BJ (cell line): ENCODE measurements around the gene ST6GALNAC6. TPM values are rescaled to one million over a fixed set of nuclear protein-coding genes. Genes with fewer than 3 reads are reported as not detected.

Experiments used
- CTCF ChIA-PET: fragments of 350-600 bp; formaldehyde crosslinking; extraction: SDS; loops from one replicate; lab custom pipeline; 2021; ENCODE audit warnings: antibody characterized with exemption, inconsistent platforms; lab: Yijun Ruan, JAX
- POLR2A ChIA-PET: fragments of 300-600 bp; sonication (Branson Sonifier 250); formaldehyde crosslinking; extraction: SDS; loops from one replicate; lab custom pipeline; 2021; ENCODE audit warnings: antibody characterized with exemption; lab: Charles Lee
- DNase-seq: peaks from one replicate; pipeline ENCODE4 v3.0.0-alpha.2; 2011; ENCODE audit warnings: low read depth
- H3K27me3 ChIP-seq: 2 replicates; pipeline ENCODE4 v1.6.0; 2011; ENCODE audit warnings: low read length; ENCODE audit not compliant: control insufficient read depth, insufficient read depth
- H3K36me3 ChIP-seq: 2 replicates; pipeline ENCODE4 v1.5.1; 2011; ENCODE audit warnings: low read length; ENCODE audit not compliant: control insufficient read depth, insufficient read depth
- H3K4me3 ChIP-seq: 2 replicates; pipeline ENCODE4 v1.5.1; 2011; ENCODE audit warnings: low read depth, mild to moderate bottlenecking, control low read depth, low read length
- polyA plus RNA-seq: library from polyadenylated mRNA; depleted of rRNA; stranded (reverse); fragments of >200 nt; gene quantifications from 2 replicates; pipeline ENCODE4 v1.2.3, GENCODE V29; 2011
- TF ChIP-seq, protein P1 (sequence below): IDR thresholded peaks from 2 replicates; pipeline ENCODE4 v1.5.1; 2011; ENCODE audit warnings: low read depth, mild to moderate bottlenecking, control low read depth, inconsistent platforms, low read length, moderate library complexity; ENCODE audit not compliant: insufficient read depth

Gene ST6GALNAC6
- polyA plus RNA-seq, 1 experiment, result 78.3 TPM

DNA sequence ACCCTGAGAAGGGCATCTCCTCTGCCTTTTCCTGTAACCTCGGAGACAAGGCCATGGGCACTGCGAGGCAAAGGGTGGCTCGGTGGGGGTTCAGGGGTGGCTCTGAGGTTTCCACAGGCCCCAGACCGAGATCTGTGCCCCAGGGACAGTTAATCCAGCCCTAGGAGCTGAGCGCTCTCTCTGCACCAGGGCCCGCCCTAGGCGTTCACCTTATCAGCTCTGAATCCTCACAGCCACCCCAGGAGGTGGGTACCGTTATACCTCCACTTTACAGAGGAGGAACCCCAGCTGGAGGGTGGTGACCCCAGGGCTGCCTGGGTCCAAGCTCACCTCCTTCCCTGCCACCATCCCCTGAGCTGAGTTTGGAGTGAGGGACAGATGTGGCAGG lies 42.7 kb downstream of the ST6GALNAC6 start:
- TF ChIP-seq, protein P1, sequence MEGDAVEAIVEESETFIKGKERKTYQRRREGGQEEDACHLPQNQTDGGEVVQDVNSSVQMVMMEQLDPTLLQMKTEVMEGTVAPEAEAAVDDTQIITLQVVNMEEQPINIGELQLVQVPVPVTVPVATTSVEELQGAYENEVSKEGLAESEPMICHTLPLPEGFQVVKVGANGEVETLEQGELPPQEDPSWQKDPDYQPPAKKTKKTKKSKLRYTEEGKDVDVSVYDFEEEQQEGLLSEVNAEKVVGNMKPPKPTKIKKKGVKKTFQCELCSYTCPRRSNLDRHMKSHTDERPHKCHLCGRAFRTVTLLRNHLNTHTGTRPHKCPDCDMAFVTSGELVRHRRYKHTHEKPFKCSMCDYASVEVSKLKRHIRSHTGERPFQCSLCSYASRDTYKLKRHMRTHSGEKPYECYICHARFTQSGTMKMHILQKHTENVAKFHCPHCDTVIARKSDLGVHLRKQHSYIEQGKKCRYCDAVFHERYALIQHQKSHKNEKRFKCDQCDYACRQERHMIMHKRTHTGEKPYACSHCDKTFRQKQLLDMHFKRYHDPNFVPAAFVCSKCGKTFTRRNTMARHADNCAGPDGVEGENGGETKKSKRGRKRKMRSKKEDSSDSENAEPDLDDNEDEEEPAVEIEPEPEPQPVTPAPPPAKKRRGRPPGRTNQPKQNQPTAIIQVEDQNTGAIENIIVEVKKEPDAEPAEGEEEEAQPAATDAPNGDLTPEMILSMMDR, result no peak
- POLR2A ChIA-PET, result no interaction called here
- H3K4me3 ChIP-seq, result no peak overlapping the region
- no peaks in the 10 kb centered on the region for H3K36me3 ChIP-seq
- DNase-seq, result no peak
- H3K27me3 ChIP-seq, result no peaks in the 10 kb centered on the region
- CTCF ChIA-PET, result interaction anchor here (2.8 to 5.2 kb wide), 2 partner anchors 14 to 20 kb away, joined by 9 to 41 read pairs; no protein-coding TSS in a partner anchor

DNA sequence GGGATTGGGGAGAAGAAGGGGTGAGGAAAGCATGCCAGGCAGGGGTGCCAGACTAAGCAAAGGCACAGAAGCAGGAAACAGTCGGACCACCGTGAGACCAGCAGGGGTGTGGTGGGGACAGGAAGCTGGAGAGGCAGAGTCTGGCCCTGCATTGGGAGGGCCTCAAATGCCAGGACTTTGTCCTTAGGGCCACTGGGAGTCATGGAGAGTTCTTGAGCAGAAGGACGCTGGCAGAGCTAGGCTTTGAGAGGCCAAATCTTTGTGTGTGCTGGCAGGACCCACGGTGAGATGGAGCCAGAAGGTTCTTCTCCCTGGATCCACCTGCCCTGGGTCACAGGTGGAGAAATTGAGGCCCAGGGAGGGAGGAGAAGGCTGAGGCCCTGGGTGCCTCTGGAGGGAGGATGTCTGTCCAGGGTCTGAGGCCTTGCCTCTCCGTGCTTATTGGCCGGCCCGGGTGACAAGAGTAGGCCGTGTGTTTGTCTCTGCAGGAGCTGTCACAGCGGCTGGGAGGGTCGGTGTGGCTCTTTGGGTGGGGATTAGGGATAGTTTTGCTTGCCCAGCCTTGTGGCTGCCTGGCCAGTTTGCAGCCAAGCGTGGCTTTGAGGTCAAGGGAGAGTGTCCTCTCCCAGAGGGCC lies 43.2 kb downstream of the ST6GALNAC6 start:
- ChIA-PET CTCF (interaction anchor here (0.6 to 5.2 kb wide), 4 partner anchors 14 to 140 kb away, joined by 3 to 41 read pairs (median 6); partner anchors contain the start of gene TOR2A), POLR2A (no interaction called here)
- TF ChIP-seq, protein P1, result no peak
- H3K4me3 ChIP-seq, result no peak overlapping the region
- no peaks in the 10 kb centered on the region for H3K36me3 ChIP-seq
- DNase-seq, result no peak
- H3K27me3 ChIP-seq, result no peaks in the 10 kb centered on the region

DNA sequence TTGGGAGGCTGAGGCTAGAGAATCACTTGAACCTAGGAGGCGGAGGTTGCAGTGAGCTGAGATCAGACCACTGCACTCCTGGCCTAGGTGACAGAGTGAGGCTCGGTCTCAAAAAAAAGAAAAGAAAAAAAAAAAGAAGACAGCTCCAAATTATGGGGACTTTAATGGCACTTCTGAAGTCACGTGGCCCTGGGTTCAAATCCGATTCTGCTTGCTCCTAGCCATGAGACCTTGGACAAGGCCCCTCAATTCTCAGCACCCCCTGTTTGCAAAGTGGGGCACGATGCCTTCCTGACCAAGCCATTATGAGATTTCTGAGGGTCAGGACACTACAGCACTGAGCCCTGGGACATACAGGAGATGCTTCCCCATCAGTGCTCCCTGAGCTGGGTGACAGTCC lies 43.9 kb downstream of the ST6GALNAC6 start:
- CTCF ChIA-PET, result interaction anchor here (0.6 to 5.2 kb wide), 10 partner anchors 8 to 266 kb away, joined by 3 to 41 read pairs (median 4); partner anchors contain the start of genes CDK9 and TOR2A
- POLR2A ChIA-PET, result no interaction called here
- no peak for DNase-seq
- H3K4me3 ChIP-seq, result no peak overlapping the region
- TF ChIP-seq, protein P1, result no peak
- 0 out of 2 replicates have a peak, but pooled peaks cover under 1% of the 10 kb centered on the region for H3K36me3 ChIP-seq
- H3K27me3 ChIP-seq, result no peaks in the 10 kb centered on the region

DNA sequence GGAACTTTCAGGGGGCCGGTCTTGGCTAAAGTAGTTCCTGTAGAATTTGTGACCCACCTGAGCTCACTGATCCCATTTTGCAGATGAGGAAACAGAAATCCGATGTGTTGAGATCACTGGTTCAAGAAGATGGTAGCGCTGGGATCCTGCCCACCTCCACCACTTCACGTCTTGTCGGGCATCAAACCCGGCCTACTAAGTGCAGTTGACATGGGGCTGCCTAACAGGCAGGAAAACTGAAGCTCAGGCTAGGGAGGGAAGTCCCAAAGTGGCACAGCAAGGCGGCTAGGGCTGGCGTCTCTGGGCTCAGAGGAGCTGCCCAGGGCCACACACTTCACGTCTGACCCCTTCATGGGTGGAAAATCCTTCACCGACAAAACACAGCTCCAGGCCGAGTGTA lies 44.4 kb downstream of the ST6GALNAC6 start:
- DNase-seq, result no peak
- TF ChIP-seq, protein P1, result no peak
- Histone ChIP-seq H3K27me3 (no peaks in the 10 kb centered on the region), H3K4me3 (peak overlapping the region; percentile 44), H3K36me3 (0 out of 2 replicates have a peak, but pooled peaks cover 3% of the 10 kb centered on the region)
- CTCF ChIA-PET, result interaction anchor here (0.9 to 5.2 kb wide), 12 partner anchors 8 to 265 kb away, joined by 3 to 41 read pairs (median 4); partner anchors contain the start of genes CDK9 and TOR2A
- POLR2A ChIA-PET, result no interaction called here

DNA sequence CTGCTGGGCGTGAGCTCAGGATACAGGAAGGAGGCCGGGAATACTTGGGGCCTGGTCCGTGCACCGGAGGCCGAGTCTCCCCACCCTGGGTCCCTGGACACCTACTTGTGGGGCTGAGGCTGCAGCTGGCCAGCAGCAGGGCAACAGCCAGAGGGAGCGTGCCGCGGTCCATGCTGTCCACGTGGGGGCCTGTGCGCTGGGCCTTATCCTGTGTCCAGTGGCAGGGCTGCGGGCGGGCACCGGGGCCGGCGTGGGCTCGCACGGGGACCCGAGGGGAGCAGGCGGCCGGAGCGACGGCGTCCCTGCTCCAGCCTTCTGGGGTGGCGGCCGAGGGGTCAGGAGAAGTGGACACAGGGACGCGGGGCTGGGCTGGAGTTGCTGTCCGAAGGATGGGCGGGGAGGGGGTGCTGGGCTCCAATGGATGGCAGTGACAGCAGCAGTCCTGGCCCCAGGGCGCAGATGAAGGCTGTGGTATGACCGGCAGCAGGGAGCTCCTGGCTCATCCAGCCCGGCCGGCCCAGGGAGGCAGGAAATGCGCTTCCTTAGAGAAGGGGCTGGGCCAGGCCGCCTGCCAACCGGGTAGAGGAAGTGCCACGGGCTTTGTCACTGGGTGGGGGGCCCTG lies 45.1 kb downstream of the ST6GALNAC6 start, which contains the start of gene ENG:
Gene ENG, minus strand, starts transcription at position 475 of the 623 bp plus-strand sequence. Its CDS starts 303 bp downstream, at position 172.
- peak within 1 kb of the TSS; percentile 44 for H3K4me3 ChIP-seq
- H3K36me3 ChIP-seq, result 0 out of 2 replicates have a peak, but pooled peaks cover 3% of the 10 kb centered on the region
- CTCF ChIA-PET, result interaction anchor here (0.7 to 5.2 kb wide), 15 partner anchors 9 to 264 kb away, joined by 3 to 41 read pairs (median 4); partner anchors contain the start of genes CDK9 and TOR2A
- POLR2A ChIA-PET, result no interaction called here
- DNase-seq, result no peak
- TF ChIP-seq, protein P1, result 0 out of 2 replicates have a peak, but pooled peaks have one; percentile 18
- H3K27me3 ChIP-seq, result no peaks in the 10 kb centered on the region
